ENCODE measurements around the gene CATSPER2.
"Not testable (repeated sequence)": the region's sequence is repeated elsewhere in the genome, so short reads cannot be mapped to it uniquely, and the experiment has no call there.

DNA sequence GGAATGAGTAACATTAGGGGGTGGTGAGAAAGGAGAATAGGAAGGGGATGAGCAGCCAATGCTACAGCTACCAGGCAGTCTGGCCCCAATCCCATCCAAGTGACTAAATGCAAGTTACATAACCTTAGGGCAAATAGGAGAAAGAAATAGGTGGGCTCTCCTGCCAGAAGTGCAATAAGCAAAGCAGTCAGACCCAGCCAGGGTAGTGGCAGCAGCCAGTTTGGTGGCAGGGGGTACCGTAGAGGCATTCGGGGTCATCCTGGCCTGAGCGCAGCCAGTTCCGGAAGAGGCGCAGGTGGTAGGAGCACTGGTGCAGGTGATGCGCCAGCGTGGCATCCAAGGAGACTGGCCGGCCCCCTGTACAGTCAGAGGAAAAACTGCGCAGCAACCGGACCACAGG, 11.1 kb upstream of the CATSPER2 start:
- TF ChIP-seq, protein P1, sequence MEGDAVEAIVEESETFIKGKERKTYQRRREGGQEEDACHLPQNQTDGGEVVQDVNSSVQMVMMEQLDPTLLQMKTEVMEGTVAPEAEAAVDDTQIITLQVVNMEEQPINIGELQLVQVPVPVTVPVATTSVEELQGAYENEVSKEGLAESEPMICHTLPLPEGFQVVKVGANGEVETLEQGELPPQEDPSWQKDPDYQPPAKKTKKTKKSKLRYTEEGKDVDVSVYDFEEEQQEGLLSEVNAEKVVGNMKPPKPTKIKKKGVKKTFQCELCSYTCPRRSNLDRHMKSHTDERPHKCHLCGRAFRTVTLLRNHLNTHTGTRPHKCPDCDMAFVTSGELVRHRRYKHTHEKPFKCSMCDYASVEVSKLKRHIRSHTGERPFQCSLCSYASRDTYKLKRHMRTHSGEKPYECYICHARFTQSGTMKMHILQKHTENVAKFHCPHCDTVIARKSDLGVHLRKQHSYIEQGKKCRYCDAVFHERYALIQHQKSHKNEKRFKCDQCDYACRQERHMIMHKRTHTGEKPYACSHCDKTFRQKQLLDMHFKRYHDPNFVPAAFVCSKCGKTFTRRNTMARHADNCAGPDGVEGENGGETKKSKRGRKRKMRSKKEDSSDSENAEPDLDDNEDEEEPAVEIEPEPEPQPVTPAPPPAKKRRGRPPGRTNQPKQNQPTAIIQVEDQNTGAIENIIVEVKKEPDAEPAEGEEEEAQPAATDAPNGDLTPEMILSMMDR (IDR thresholded peaks at IDR 0.05; ENCODE audit: control extremely low read depth in 1 of 3, insufficient read depth in 1 of 3, low read depth in 1 of 3, low read length in 3 of 3): not testable (repeated sequence)
- TF ChIP-seq CHD2 (IDR thresholded peaks at IDR 0.05; ENCODE audit: low read length); FOSL1 (IDR thresholded peaks at IDR 0.05; ENCODE audit: insufficient read depth, low read depth, low read length); POLR2A (IDR thresholded peaks at IDR 0.05; ENCODE audit: control extremely low read depth in 1 of 2, low read depth in 2 of 2, low read length in 2 of 2); GABPA (IDR thresholded peaks at IDR 0.05; ENCODE audit: borderline replicate concordance, insufficient read depth, low read length): not testable (repeated sequence)

Measured in H1 (cell line).